H1 (cell line): Measurements from ENCODE around the gene HRH3. TPM values are rescaled to one million over a fixed set of nuclear protein-coding genes. Genes with fewer than 3 reads are reported as not detected.
A peak's percentile ranks its signal among the peaks of the same experiment; 100 is the strongest.

ENCODE experiments used
- CTCF ChIA-PET: fragments of 300-600 bp; sonication (Branson Sonifier 250); formaldehyde crosslinking; loops from one replicate; lab custom pipeline; 2021; ENCODE audit not compliant: partially characterized antibody; lab: Charles Lee
- POLR2A ChIA-PET: fragments of 300-600 bp; sonication (Branson Sonifier 250); formaldehyde crosslinking; loops from one replicate; lab custom pipeline; 2021; ENCODE audit warnings: inconsistent platforms; ENCODE audit not compliant: partially characterized antibody; lab: Charles Lee
- DNase-seq, 2 experiments: peaks; one replicate each; pipeline versions ENCODE4 v3.0.0 to v3.0.0-alpha.2; 2010 to 2022; ENCODE audit warnings: low spot score in 2 of 2, low read depth in 1 of 2, mixed read lengths in 1 of 2
- FAIRE-seq: peaks from 2 replicates; lab custom pipeline; 2011; peaks lifted over from hg19 to GRCh38; lab: Jason Lieb, UNC
- H2AFZ ChIP-seq: 2 replicates; pipeline ENCODE4 v1.8.1; 2012; ENCODE audit warnings: low read length, inconsistent platforms
- H2AK5ac ChIP-seq: 2 replicates; pipeline ENCODE4 v1.6.1; 2013; ENCODE audit warnings: low read depth, low read length
- H2BK120ac ChIP-seq: replicated peaks from 2 replicates; pipeline ENCODE3; 2013; ENCODE audit warnings: low read depth, low read length, inconsistent platforms
- H2BK12ac ChIP-seq: 2 replicates; pipeline ENCODE4 v1.6.1; 2013; ENCODE audit warnings: low read depth, low read length
- H2BK15ac ChIP-seq: 2 replicates; pipeline ENCODE4 v1.6.1; 2013; ENCODE audit warnings: low read length
- H2BK20ac ChIP-seq: 2 replicates; pipeline ENCODE4 v1.6.1; 2013; ENCODE audit warnings: low read length
- H2BK5ac ChIP-seq: 2 replicates; pipeline ENCODE4 v1.6.1; 2013; ENCODE audit warnings: low read depth, low read length
- H3K14ac ChIP-seq: 2 replicates; pipeline ENCODE4 v1.6.1; 2013; ENCODE audit warnings: inconsistent platforms; ENCODE audit not compliant: insufficient read length
- H3K18ac ChIP-seq: 2 replicates; pipeline ENCODE4 v1.6.1; 2013; ENCODE audit warnings: low read length; ENCODE audit errors: extremely low read depth
- H3K23ac ChIP-seq: 2 replicates; pipeline ENCODE4 v1.6.1; 2013; ENCODE audit warnings: inconsistent platforms; ENCODE audit not compliant: insufficient read length
- H3K23me2 ChIP-seq: 2 replicates; pipeline ENCODE4 v1.6.1; 2013; ENCODE audit warnings: low read depth, low read length
- H3K27ac ChIP-seq: 2 replicates; pipeline ENCODE4 v1.6.1; 2011; ENCODE audit warnings: low read depth, low read length, inconsistent platforms
- H3K27me3 ChIP-seq, 4 experiments: replicated peaks in 1 of 4; 1 replicate in 1 of 4; 2 replicates in 3 of 4; pipeline versions ENCODE4 v1.6.1 to v1.8.1; 2011 to 2013; ENCODE audit warnings: low read length in 3 of 4, mild to moderate bottlenecking in 3 of 4, inconsistent platforms in 2 of 4, mixed read lengths in 2 of 4, moderate library complexity in 1 of 4; ENCODE audit not compliant: control insufficient read depth in 3 of 4, insufficient read depth in 3 of 4; ENCODE audit errors: extremely low read depth in 1 of 4
- H3K36me3 ChIP-seq, 4 experiments: 2 replicates each; pipeline versions ENCODE4 v1.6.1 to v1.8.1; 2011 to 2013; ENCODE audit warnings: mild to moderate bottlenecking in 4 of 4, low read length in 3 of 4, moderate library complexity in 2 of 4, control low read depth in 1 of 4, inconsistent platforms in 1 of 4; ENCODE audit not compliant: insufficient read depth in 4 of 4, control insufficient read depth in 2 of 4
- H3K4ac ChIP-seq: replicated peaks from 2 replicates; pipeline ENCODE3; 2013; ENCODE audit warnings: low read length, low read depth, mixed read lengths, inconsistent platforms; ENCODE audit not compliant: insufficient read length
- H3K4me1 ChIP-seq, 4 experiments: replicated peaks in 1 of 4; 1 replicate in 1 of 4; 2 replicates in 3 of 4; pipeline versions ENCODE4 v1.6.1 to v1.8.1; 2011 to 2013; ENCODE audit warnings: low read length in 3 of 4, inconsistent platforms in 2 of 4, mixed read lengths in 1 of 4; ENCODE audit not compliant: insufficient read depth in 4 of 4, control insufficient read depth in 3 of 4
- H3K4me2 ChIP-seq, 2 experiments: 2 replicates each; pipeline versions ENCODE4 v1.6.1 to v1.8.1; 2011 to 2013; ENCODE audit warnings: low read depth in 2 of 2, low read length in 2 of 2, control low read depth in 1 of 2, inconsistent platforms in 1 of 2, mild to moderate bottlenecking in 1 of 2; ENCODE audit not compliant: insufficient read depth in 1 of 2
- H3K4me3 ChIP-seq, 4 experiments: fragments of 200-600, 300-600 bp in 1 of 4; sonication (generic), shearing (Covaris generic), sonication (Bioruptor Twin) in 1 of 4; 2 replicates each; pipeline versions ENCODE4 v1.5.1 to v1.8.1; 2011 to 2016; ENCODE audit warnings: low read length in 4 of 4, low read depth in 3 of 4, control low read depth in 2 of 4, inconsistent platforms in 2 of 4, mild to moderate bottlenecking in 2 of 4, mixed read lengths in 1 of 4, moderate library complexity in 1 of 4; ENCODE audit not compliant: insufficient read depth in 2 of 4; ENCODE audit errors: extremely low read depth in 1 of 4
- H3K56ac ChIP-seq: replicated peaks from 2 replicates; pipeline ENCODE3; 2013; ENCODE audit warnings: low read depth, mild to moderate bottlenecking, mixed read lengths, low read length, inconsistent platforms; ENCODE audit not compliant: insufficient read length
- H3K79me1 ChIP-seq: 2 replicates; pipeline ENCODE4 v1.6.1; 2013; ENCODE audit warnings: low read depth, low read length, control low read depth
- H3K79me2 ChIP-seq, 2 experiments: 2 replicates each; pipeline versions ENCODE4 v1.6.1 to v1.8.1; 2012 to 2013; ENCODE audit warnings: low read length in 2 of 2, mild to moderate bottlenecking in 2 of 2, inconsistent platforms in 1 of 2; ENCODE audit not compliant: insufficient read depth in 2 of 2, control insufficient read depth in 1 of 2
- H3K9ac ChIP-seq, 4 experiments: replicated peaks in 1 of 4; 1 replicate in 1 of 4; 2 replicates in 3 of 4; pipeline versions ENCODE4 v1.6.1 to v1.8.1; 2011 to 2013; ENCODE audit warnings: low read depth in 3 of 4, low read length in 3 of 4, control low read depth in 2 of 4, mild to moderate bottlenecking in 2 of 4, moderate library complexity in 2 of 4, inconsistent platforms in 1 of 4; ENCODE audit errors: extremely low read depth in 1 of 4
- H3K9me3 ChIP-seq, 2 experiments: 2 replicates each; pipeline versions ENCODE4 v1.6.1 to v1.8.1; 2012 to 2013; ENCODE audit warnings: mild to moderate bottlenecking in 2 of 2, moderate library complexity in 2 of 2, control low read depth in 1 of 2, inconsistent platforms in 1 of 2, low read depth in 1 of 2, low read length in 1 of 2, mixed read lengths in 1 of 2; ENCODE audit not compliant: insufficient read depth in 2 of 2
- H4K20me1 ChIP-seq, 2 experiments: replicated peaks in 1 of 2; 2 replicates each; pipeline versions ENCODE3 to v1.8.1; 2011 to 2013; ENCODE audit warnings: inconsistent platforms in 2 of 2, low read length in 2 of 2, mild to moderate bottlenecking in 1 of 2; ENCODE audit not compliant: insufficient read depth in 2 of 2, control insufficient read depth in 1 of 2
- H4K5ac ChIP-seq: 2 replicates; pipeline ENCODE4 v1.6.1; 2013; ENCODE audit warnings: low read length, low read depth, mixed read lengths, inconsistent platforms; ENCODE audit not compliant: insufficient read length
- H4K8ac ChIP-seq: 2 replicates; pipeline ENCODE4 v1.8.0; 2013; ENCODE audit warnings: mild to moderate bottlenecking, moderate library complexity, low read length, inconsistent platforms; ENCODE audit not compliant: insufficient read depth; ENCODE audit errors: extremely low read depth
- H4K91ac ChIP-seq: replicated peaks from 2 replicates; pipeline ENCODE3; 2013; ENCODE audit warnings: low read length, mixed read lengths, inconsistent platforms; ENCODE audit not compliant: insufficient read length
- SIN3A ChIP-seq, 2 experiments: IDR thresholded peaks in 1 of 2; conservative IDR thresholded peaks in 1 of 2; 2 replicates each; pipeline ENCODE4 v1.6.1; 2011 to 2012; ENCODE audit warnings: low read length in 2 of 2, improper control_type of control experiment in 1 of 2, low read depth in 1 of 2, mild to moderate bottlenecking in 1 of 2
- WGBS, 2 experiments: shearing (Covaris generic) in 1 of 2; methylation state at CpG; one replicate each; pipeline versions ENCODE4 v1.1.6 to v1.1.7; 2013 to 2015; ENCODE audit warnings: low lambda C conversion rate in 2 of 2, mixed read lengths in 2 of 2, inconsistent platforms in 1 of 2, low coverage in 1 of 2, missing lambda C conversion rate in 1 of 2; ENCODE audit not compliant: insufficient replicate concordance in 2 of 2, insufficient coverage in 1 of 2, insufficient read length in 1 of 2; ENCODE audit errors: extremely low coverage in 1 of 2, missing lambda C conversion rate in 1 of 2; 5-methylcytosine and 5-hydroxymethylcytosine counted together
- polyA plus RNA-seq, 7 experiments: library from polyadenylated mRNA; depleted of rRNA in 3 of 7; stranded (reverse) in 5 of 7; unstranded in 2 of 7; fragments of >200 nt in 5 of 7; fragments of 200-250 nt in 2 of 7; gene quantifications; 1 replicate in 5 of 7; 2 replicates in 1 of 7; 4 replicates in 1 of 7; pipeline versions ENCODE4 v1.2.1 to v1.2.3, GENCODE V29; 2011 to 2013; ENCODE audit warnings: missing spikeins in 2 of 7, mixed read lengths in 2 of 7
- total RNA-seq: library from RNA; stranded (reverse); fragmentation: NEBNext Ultra II Directional; extraction: Animal tissue kit (Norgen Biotek cat#: 25700); gene quantifications from 2 replicates; pipeline ENCODE4 v1.2.1, GENCODE V29; 2021
- TF ChIP-seq, protein P1 (sequence below): IDR thresholded peaks from 2 replicates; pipeline ENCODE4 v1.6.1; 2011; ENCODE audit warnings: low read depth, mild to moderate bottlenecking, low read length; ENCODE audit not compliant: insufficient read depth

Gene HRH3
- total and polyA plus RNA-seq, 2 of the 8 experiments (the other 6 are each of a cell fraction or from before 2014, with no cell fraction given): 2.0 to 4.5 TPM

DNA sequence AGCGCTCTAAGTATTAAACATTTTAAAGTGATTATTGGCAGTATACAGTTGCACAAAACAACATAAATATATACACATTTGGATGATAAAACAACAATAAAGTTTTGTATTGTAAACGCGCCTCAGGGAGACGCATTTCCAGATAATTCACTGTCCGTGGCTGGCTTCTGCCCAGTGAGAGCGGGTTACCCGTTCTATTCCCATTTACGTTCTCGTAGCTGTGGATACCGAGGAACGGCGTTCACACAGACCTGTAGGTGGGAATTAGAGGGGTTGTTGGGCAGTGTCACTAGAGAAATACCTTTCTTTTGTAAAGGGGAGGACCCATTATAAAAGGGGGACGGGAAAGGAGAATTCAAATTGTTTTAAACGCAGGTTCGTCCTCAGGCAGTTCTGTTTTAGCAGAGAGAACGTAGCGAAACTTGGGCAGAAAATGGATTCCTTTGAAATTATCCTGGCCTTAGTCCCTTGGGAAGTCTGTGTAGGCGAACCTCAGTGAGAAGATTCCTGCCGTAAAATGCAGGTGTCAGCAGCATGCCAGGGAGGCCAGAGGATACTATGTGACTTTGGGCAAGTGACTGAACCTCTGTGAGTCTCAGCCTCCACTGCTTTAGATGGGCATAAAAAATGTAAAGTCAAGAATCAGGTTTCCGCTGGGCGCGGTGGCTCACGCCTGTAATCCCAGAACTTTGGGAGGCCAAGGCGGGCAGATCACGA lies 36.5 kb downstream of the HRH3 start:
- Histone ChIP-seq H3K9me3 (no peaks in the 10 kb centered on the region), H3K36me3 (peaks cover 0 to 11% (median 5%) of the 10 kb centered on the region in 4 experiments; a peak in 6 of 8 replicates), H3K79me2 (peaks cover 6 to 30% of the 10 kb centered on the region in 2 experiments; a peak in 3 of 4 replicates), H3K23ac (no peak overlapping the region), H2BK15ac (no peak overlapping the region), H3K56ac (no peak overlapping the region), H3K4ac (peak overlapping the region; percentile 57), H4K8ac (peak overlapping the region; percentile 96; the same call in 1 of the 2 replicates), H3K23me2 (peaks cover 3% of the 10 kb centered on the region), H2AFZ (no peak overlapping the region), H2BK5ac (peak overlapping the region; percentile 61; the same call in 1 of the 2 replicates), H3K79me1 (peaks cover 13% of the 10 kb centered on the region; the same call in 1 of the 2 replicates), H2BK12ac (no peak overlapping the region), H3K4me2 (peak overlapping the region; percentile 96 to 98), H3K18ac (no peak overlapping the region), H3K4me1 (peaks cover 0 to 5% (median 1%) of the 10 kb centered on the region in 4 experiments; a peak in 3 of 7 replicates), H2BK20ac (no peak overlapping the region), H2BK120ac (no peak overlapping the region), H4K5ac (no peak overlapping the region), H4K20me1 (peaks cover 0 to 6% of the 10 kb centered on the region in 2 experiments), H3K9ac (peak overlapping the region; percentile 77 to 88 (median 87)), H2AK5ac (no peak overlapping the region), H3K14ac (no peak overlapping the region), H3K27ac (peak overlapping the region; percentile 80), H4K91ac (no peak overlapping the region), H3K4me3 (peak overlapping the region; percentile 81 to 93 (median 90)), H3K27me3 (no peaks in the 10 kb centered on the region)
- TF ChIP-seq, protein P1, sequence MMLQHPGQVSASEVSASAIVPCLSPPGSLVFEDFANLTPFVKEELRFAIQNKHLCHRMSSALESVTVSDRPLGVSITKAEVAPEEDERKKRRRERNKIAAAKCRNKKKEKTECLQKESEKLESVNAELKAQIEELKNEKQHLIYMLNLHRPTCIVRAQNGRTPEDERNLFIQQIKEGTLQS: no peak
- TF ChIP-seq SIN3A (conservative IDR thresholded peaks at IDR 0.05 in 1 of 2, IDR thresholded peaks at IDR 0.05 in 1 of 2; ENCODE audit: low read depth in 1 of 2, low read length in 2 of 2): 0 out of 4 replicates have a peak, but pooled peaks of 1 of the 2 experiments have one; percentile 2
- DNase-seq (no peak), FAIRE-seq (no peak)
- POLR2A ChIA-PET: interaction anchor here (1.0 to 1.8 kb wide), 3 partner anchors 9 to 130 kb away, joined by 3 to 4 read pairs (median 3); no protein-coding TSS in a partner anchor
- 38% methylated on average over 25 of the region's 25 CpGs; no CpG with 5 or more reads in 1 of the 2 experiments for WGBS, 2 experiments
- CTCF ChIA-PET: interaction anchor here (1.6 kb wide), 1 partner anchor 173 kb away, joined by 3 read pairs; no protein-coding TSS in a partner anchor
